HepG2 (cell line): ENCODE results near the gene SHISA6. TPM values are rescaled to one million over a fixed set of nuclear protein-coding genes. Genes with fewer than 3 reads are reported as not detected.

Source experiments
- ATAC-seq: fragments of 200-7000 bp; cut with Tn5 transposase; 3 replicates; pipeline ENCODE4 v1.9.1; 2020; ENCODE audit warnings: mild to moderate bottlenecking, moderate library complexity
- BruUV-seq: library from RNA; stranded (reverse); fragments of 400-500 nt; replicated peaks from 2 replicates; lab custom pipeline; 2021; lab: Mats Ljungman, UMichigan
- CTCF ChIA-PET: fragments of 300-600 bp; formaldehyde crosslinking; extraction: SDS; loops from one replicate; lab custom pipeline; 2021; ENCODE audit warnings: low total read pairs, inconsistent platforms, low intra/inter-chr PET ratio; lab: Yijun Ruan, JAX
- POLR2A ChIA-PET: fragments of 350-600 bp; sonication (Branson Sonifier 250); formaldehyde crosslinking; loops from one replicate; lab custom pipeline; 2020; ENCODE audit warnings: antibody characterized with exemption, inconsistent platforms; lab: Yijun Ruan, JAX
- DNase-seq: peaks from one replicate; pipeline ENCODE4 v3.0.0-alpha.2; 2015; ENCODE audit warnings: low spot score
- FAIRE-seq: peaks from 3 replicates; lab custom pipeline; 2011; peaks lifted over from hg19 to GRCh38; lab: Jason Lieb, UNC
- H2AFZ ChIP-seq: one replicate; pipeline ENCODE4 v1.6.1; 2011; ENCODE audit warnings: low read length, inconsistent platforms
- H3K27ac ChIP-seq: fragments of 300-600 bp; 3 replicates; pipeline ENCODE4 v1.8.0; 2011; ENCODE audit warnings: mixed run types, mild to moderate bottlenecking, mixed read lengths, low read length, inconsistent platforms; ENCODE audit not compliant: insufficient read depth; ENCODE audit errors: extremely low read length
- H3K27me3 ChIP-seq, 2 experiments: fragments of 200-600 bp in 1 of 2; 2 replicates in 1 of 2; 3 replicates in 1 of 2; pipeline versions ENCODE4 v1.6.0 to v1.8.0; 2011; ENCODE audit warnings: low read length in 2 of 2, mild to moderate bottlenecking in 2 of 2, moderate library complexity in 2 of 2, inconsistent platforms in 1 of 2; ENCODE audit not compliant: insufficient read depth in 2 of 2, control insufficient read depth in 1 of 2
- H3K36me3 ChIP-seq, 2 experiments: fragments of 200-600 bp in 1 of 2; replicated peaks in 1 of 2; 2 replicates in 1 of 2; 3 replicates in 1 of 2; pipeline versions ENCODE4 v1.5.1 to v1.8.0; 2011; ENCODE audit warnings: low read length in 2 of 2, inconsistent platforms in 1 of 2; ENCODE audit not compliant: insufficient read depth in 2 of 2, control insufficient read depth in 1 of 2
- H3K4me1 ChIP-seq: 2 replicates; pipeline ENCODE4 v1.5.1; 2012; ENCODE audit warnings: low read length, inconsistent platforms; ENCODE audit not compliant: insufficient read depth
- H3K4me2 ChIP-seq: 2 replicates; pipeline ENCODE4 v1.6.0; 2011; ENCODE audit warnings: low read depth, low read length, inconsistent platforms
- H3K4me3 ChIP-seq, 3 experiments: fragments of 200-600 bp in 1 of 3; sonication (generic), shearing (Covaris generic) in 1 of 3; replicated peaks in 1 of 3; 2 replicates each; pipeline ENCODE4 v1.5.1; 2011 to 2016; ENCODE audit warnings: low read length in 3 of 3, inconsistent platforms in 2 of 3, low read depth in 2 of 3, mild to moderate bottlenecking in 2 of 3, control low read depth in 1 of 3, mixed read lengths in 1 of 3; ENCODE audit not compliant: insufficient read depth in 1 of 3
- H3K79me2 ChIP-seq: one replicate; pipeline ENCODE4 v1.6.1; 2011; ENCODE audit warnings: low read length, inconsistent platforms; ENCODE audit not compliant: insufficient read depth
- H3K9ac ChIP-seq: 2 replicates; pipeline ENCODE4 v1.6.0; 2011; ENCODE audit warnings: mild to moderate bottlenecking, low read depth, low read length, inconsistent platforms; ENCODE audit not compliant: insufficient read depth
- H3K9me3 ChIP-seq: 2 replicates; pipeline ENCODE4 v1.5.1; 2012; ENCODE audit warnings: mild to moderate bottlenecking, low read length
- H4K20me1 ChIP-seq: 2 replicates; pipeline ENCODE4 v1.6.0; 2011; ENCODE audit warnings: inconsistent platforms, mild to moderate bottlenecking, low read length, moderate library complexity; ENCODE audit not compliant: insufficient read depth
- DMAP1 ChIP-seq: IDR thresholded peaks from 2 replicates; pipeline ENCODE4 v1.6.1; 2016
- DR1 ChIP-seq: sonication (generic); formaldehyde crosslinking; IDR thresholded peaks from 2 replicates; pipeline ENCODE4 v1.8.0; 2021; ENCODE audit warnings: mild to moderate bottlenecking, missing genetic modification reagents, inconsistent platforms
- FUBP1 ChIP-seq: sonication (generic); formaldehyde crosslinking; IDR thresholded peaks from 2 replicates; pipeline ENCODE4 v1.5.1; 2020; ENCODE audit warnings: missing genetic modification reagents, mild to moderate bottlenecking, borderline replicate concordance
- HIVEP1 ChIP-seq: sonication (generic); formaldehyde crosslinking; IDR thresholded peaks from 2 replicates; pipeline ENCODE4 v1.4.0; 2020; ENCODE audit warnings: mild to moderate bottlenecking, missing genetic modification reagents
- JUND ChIP-seq: sonication (generic); formaldehyde crosslinking; IDR thresholded peaks from 2 replicates; pipeline ENCODE4 v1.8.0; 2022; ENCODE audit warnings: mild to moderate bottlenecking, missing genetic modification reagents
- MTERF4 ChIP-seq: sonication (generic); formaldehyde crosslinking; IDR thresholded peaks from 2 replicates; pipeline ENCODE4 v1.8.0; 2023; ENCODE audit warnings: mild to moderate bottlenecking, missing genetic modification reagents
- RCOR2 ChIP-seq: IDR thresholded peaks from 2 replicates; pipeline ENCODE4 v1.6.1; 2016; ENCODE audit warnings: missing biosample characterization, missing genetic modification reagents
- SIX4 ChIP-seq: sonication (generic); formaldehyde crosslinking; IDR thresholded peaks from 2 replicates; pipeline ENCODE4 v1.4.0; 2020; ENCODE audit warnings: missing genetic modification reagents
- SSRP1 ChIP-seq: IDR thresholded peaks from 2 replicates; pipeline ENCODE4 v1.6.1; 2016; ENCODE audit warnings: control low read depth
- STAT6 ChIP-seq: sonication (generic); formaldehyde crosslinking; IDR thresholded peaks from 2 replicates; pipeline ENCODE4 v1.4.0; 2020; ENCODE audit warnings: missing genetic modification reagents, mild to moderate bottlenecking, borderline replicate concordance
- ZNF12 ChIP-seq: sonication (generic); formaldehyde crosslinking; IDR thresholded peaks from 2 replicates; pipeline ENCODE4 v1.5.0; 2020; ENCODE audit warnings: missing genetic modification reagents
- ZNF260 ChIP-seq: sonication (generic); formaldehyde crosslinking; IDR thresholded peaks from 2 replicates; pipeline ENCODE4 v1.4.0; 2020; ENCODE audit warnings: missing genetic modification reagents, low read depth, mild to moderate bottlenecking, borderline replicate concordance
- ZNF296 ChIP-seq: sonication (generic); formaldehyde crosslinking; conservative IDR thresholded peaks from 2 replicates; pipeline ENCODE4 v1.5.0; 2020; ENCODE audit warnings: mild to moderate bottlenecking, missing genetic modification reagents
- ZNF547 ChIP-seq: sonication (generic); formaldehyde crosslinking; IDR thresholded peaks from 2 replicates; pipeline ENCODE4 v1.5.1; 2020; ENCODE audit warnings: mild to moderate bottlenecking, missing genetic modification reagents
- WGBS: methylation state at CpG from one replicate; pipeline ENCODE4 v1.1.6; 2017; ENCODE audit warnings: low lambda C conversion rate; 5-methylcytosine and 5-hydroxymethylcytosine counted together
- in situ Hi-C: cut with HindIII; loops from 2 replicates; pipeline ENCODE4 v1.10.0; 2017; ENCODE audit warnings: low pct_unique_long_range_greater_than_20kb; ENCODE audit not compliant: extremely low pct_ligation_motif_present
- intact Hi-C: fragments of 100-400 bp; cut with micrococcal nuclease; formaldehyde crosslinking; loops from one replicate; pipeline ENCODE4 v1.10.0; 2022; ENCODE audit not compliant: unreplicated experiment
- polyA plus RNA-seq, 8 experiments: library from polyadenylated mRNA; depleted of rRNA in 3 of 8; stranded (reverse) in 7 of 8; unstranded in 1 of 8; fragments of >200 nt; fragmentation: Illumina TruSeq in 4 of 8; extraction: Trizol in 4 of 8; gene quantifications; 2 replicates each; pipeline versions ENCODE4 v1.2.1 to v1.2.3, GENCODE V29; 2011 to 2016; ENCODE audit warnings: low read depth in 4 of 8, missing spikeins in 1 of 8, mixed read lengths in 1 of 8; ENCODE audit not compliant: insufficient read depth in 1 of 8
- total RNA-seq, 5 experiments: library from RNA; depleted of rRNA; stranded (reverse); fragments of >200 nt; fragmentation: Illumina TruSeq; extraction: Trizol; gene quantifications; 2 replicates each; pipeline ENCODE4 v1.2.3, GENCODE V29; 2016; ENCODE audit warnings: low read depth in 1 of 5

Gene SHISA6
- total and polyA plus RNA-seq, 2 of the 13 experiments (the other 11 are each of a cell fraction or from before 2014, with no cell fraction given) = not detected

- FAIRE-seq = no peak
These were observed 251.5 kb downstream of the SHISA6 start for GRCh38 chr17:11492511-11492910.

GRCh38 chr17:11493936-11494335, 252.9 kb downstream of the SHISA6 start:
- no peak overlapping the region for H3K4me2 ChIP-seq
- in situ Hi-C loops = no loop called here
- DNase-seq (no peak), FAIRE-seq (no peak), ATAC-seq (no peak)
- CTCF ChIA-PET = no interaction called here
- H3K36me3 ChIP-seq = no peaks in the 10 kb centered on the region
- intact Hi-C loops = no loop called here
- H3K9me3 ChIP-seq = no peaks in the 10 kb centered on the region
- TF ChIP-seq FUBP1 (CRISPR knock-in tag) (no peak), STAT6 (CRISPR knock-in tag) (no peak), DR1 (CRISPR knock-in tag) (no peak), ZNF547 (no peak), MTERF4 (CRISPR knock-in tag) (no peak), DMAP1 (CRISPR knock-in tag) (no peak), ZNF12 (no peak), RCOR2 (CRISPR knock-in tag) (no peak), HIVEP1 (no peak), SIX4 (no peak), JUND (CRISPR knock-in tag) (no peak), ZNF260 (CRISPR knock-in tag) (no peak), SSRP1 (CRISPR knock-in tag) (no peak)
- no TSS peak for BruUV-seq
- no peaks in the 10 kb centered on the region for H3K79me2 ChIP-seq
- POLR2A ChIA-PET = no interaction called here
- H3K27ac ChIP-seq = no peak overlapping the region
- H4K20me1 ChIP-seq = no peaks in the 10 kb centered on the region
- no peak overlapping the region for H3K9ac ChIP-seq
- H2AFZ ChIP-seq = no peak overlapping the region
- no peaks in the 10 kb centered on the region; a peak in 2 of 5 replicates for H3K27me3 ChIP-seq
- no peak overlapping the region for H3K4me3 ChIP-seq
- no peaks in the 10 kb centered on the region for H3K4me1 ChIP-seq

More at GRCh38 chr17:11492511-11492910, 251.5 kb downstream of the SHISA6 start:
- H3K79me2 ChIP-seq = no peaks in the 10 kb centered on the region
- TF ChIP-seq ZNF296 (CRISPR knock-in tag) = no peak
- TF ChIP-seq, all 625 proteins: peak for 0
- Histone ChIP-seq H3K9me3 (no peaks in the 10 kb centered on the region), H2AFZ (no peak overlapping the region), H3K9ac (no peak overlapping the region), H3K27ac (no peak overlapping the region), H4K20me1 (no peaks in the 10 kb centered on the region), H3K4me2 (no peak overlapping the region), H3K27me3 (no peaks in the 10 kb centered on the region; a peak in 2 of 5 replicates), H3K36me3 (no peaks in the 10 kb centered on the region), H3K4me1 (no peaks in the 10 kb centered on the region), H3K4me3 (no peak overlapping the region)
- POLR2A ChIA-PET = no interaction called here
- DNase-seq = no peak
- WGBS = no CpG with 5 or more reads among the region's 1 CpG
- CTCF ChIA-PET = no interaction called here
- in situ Hi-C loops = no loop called here
- intact Hi-C loops = no loop called here
- no TSS peak for BruUV-seq
- ATAC-seq = no peak
